Vagina (tissue), 2 donors: ENCODE results near the gene LYPD4. TPM values are rescaled to one million over a fixed set of nuclear protein-coding genes. Genes with fewer than 3 reads are reported as not detected.
"Not testable (repeated sequence)": the region's sequence is repeated elsewhere in the genome, so short reads cannot be mapped to it uniquely, and the experiment has no call there.

Source experiments
- DNase-seq, 2 donors: peaks; one replicate each; pipeline ENCODE4 v3.0.0-alpha.2; 2017; ENCODE audit errors: extremely low spot score in 2 of 2
- H3K27ac ChIP-seq: fragments of 200-600 bp; sonication (generic); one replicate; pipeline ENCODE4 v1.5.1; 2019
- H3K27me3 ChIP-seq: fragments of 200-600 bp; sonication (generic); one replicate; pipeline ENCODE4 v1.5.1; 2019
- H3K36me3 ChIP-seq, 2 donors: fragments of 200-600 bp; sonication (generic); one replicate each; pipeline ENCODE4 v1.5.1; 2017 to 2019
- H3K4me1 ChIP-seq: fragments of 200-600 bp; sonication (generic); one replicate; pipeline ENCODE4 v1.5.1; 2019
- H3K4me3 ChIP-seq, 2 donors: fragments of 200-600 bp; sonication (generic); 1 replicate in 1 of 2; 2 replicates in 1 of 2; pipeline ENCODE4 v1.5.1; 2016 to 2019
- H3K9me3 ChIP-seq: fragments of 200-600 bp; sonication (generic); one replicate; pipeline ENCODE4 v1.5.1; 2019
- POLR2A ChIP-seq, 2 donors: fragments of 450-650 bp; IDR thresholded peaks; one replicate each; pipeline ENCODE4 v1.6.1; 2017; ENCODE audit warnings: antibody characterized with exemption in 2 of 2, mild to moderate bottlenecking in 2 of 2, moderate library complexity in 2 of 2
- POLR2AphosphoS5 ChIP-seq, 2 donors: sonication (generic); formaldehyde crosslinking; IDR thresholded peaks; one replicate each; pipeline ENCODE4 v1.9.0; 2017; ENCODE audit warnings: antibody characterized with exemption in 2 of 2, mild to moderate bottlenecking in 2 of 2, low read depth in 1 of 2; ENCODE audit not compliant: insufficient read depth in 1 of 2
- intact Hi-C: fragments of 100-400 bp; cut with DNase I; formaldehyde crosslinking; loops from one replicate; pipeline ENCODE4 v1.15.1; 2023
- total RNA-seq: library from RNA; depleted of rRNA; stranded (reverse); fragments of >200 nt; gene quantifications from one replicate; pipeline ENCODE4 v1.2.3, GENCODE V29; 2016
- TF ChIP-seq, protein P1 (sequence below), 3 experiments: fragments of 450-650 bp in 2 of 3; fragments of 200-600 bp in 1 of 3; sonication (generic) in 1 of 3; IDR thresholded peaks; one replicate each; pipeline ENCODE4 v1.5.1; 2017 to 2019; ENCODE audit warnings: antibody characterized with exemption in 3 of 3, mild to moderate bottlenecking in 2 of 3, moderate library complexity in 2 of 3

Gene LYPD4
- total RNA-seq, 1 donor from 2014 or later: not detected

- no peak for DNase-seq
- peaks cover 8% of the 10 kb centered on the region for H3K4me1 ChIP-seq
- H3K36me3 ChIP-seq: no peaks in the 10 kb centered on the region
- H3K4me3 ChIP-seq: no peak overlapping the region
- intact Hi-C loops: no loop called here
- H3K9me3 ChIP-seq: no peaks in the 10 kb centered on the region
- H3K27me3 ChIP-seq: no peaks in the 10 kb centered on the region
- H3K27ac ChIP-seq: no peak overlapping the region
- TF ChIP-seq POLR2AphosphoS5 (IDR thresholded peaks at IDR 0.05; ENCODE audit: insufficient read depth in 1 of 2, low read depth in 1 of 2): no peak
- TF ChIP-seq POLR2A (IDR thresholded peaks at IDR 0.05): no peak
- TF ChIP-seq, protein P1, sequence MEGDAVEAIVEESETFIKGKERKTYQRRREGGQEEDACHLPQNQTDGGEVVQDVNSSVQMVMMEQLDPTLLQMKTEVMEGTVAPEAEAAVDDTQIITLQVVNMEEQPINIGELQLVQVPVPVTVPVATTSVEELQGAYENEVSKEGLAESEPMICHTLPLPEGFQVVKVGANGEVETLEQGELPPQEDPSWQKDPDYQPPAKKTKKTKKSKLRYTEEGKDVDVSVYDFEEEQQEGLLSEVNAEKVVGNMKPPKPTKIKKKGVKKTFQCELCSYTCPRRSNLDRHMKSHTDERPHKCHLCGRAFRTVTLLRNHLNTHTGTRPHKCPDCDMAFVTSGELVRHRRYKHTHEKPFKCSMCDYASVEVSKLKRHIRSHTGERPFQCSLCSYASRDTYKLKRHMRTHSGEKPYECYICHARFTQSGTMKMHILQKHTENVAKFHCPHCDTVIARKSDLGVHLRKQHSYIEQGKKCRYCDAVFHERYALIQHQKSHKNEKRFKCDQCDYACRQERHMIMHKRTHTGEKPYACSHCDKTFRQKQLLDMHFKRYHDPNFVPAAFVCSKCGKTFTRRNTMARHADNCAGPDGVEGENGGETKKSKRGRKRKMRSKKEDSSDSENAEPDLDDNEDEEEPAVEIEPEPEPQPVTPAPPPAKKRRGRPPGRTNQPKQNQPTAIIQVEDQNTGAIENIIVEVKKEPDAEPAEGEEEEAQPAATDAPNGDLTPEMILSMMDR (IDR thresholded peaks at IDR 0.05): no peak
Observed at GRCh38 chr19:41879080-41879479, 34.6 kb upstream of the LYPD4 start.

DNA sequence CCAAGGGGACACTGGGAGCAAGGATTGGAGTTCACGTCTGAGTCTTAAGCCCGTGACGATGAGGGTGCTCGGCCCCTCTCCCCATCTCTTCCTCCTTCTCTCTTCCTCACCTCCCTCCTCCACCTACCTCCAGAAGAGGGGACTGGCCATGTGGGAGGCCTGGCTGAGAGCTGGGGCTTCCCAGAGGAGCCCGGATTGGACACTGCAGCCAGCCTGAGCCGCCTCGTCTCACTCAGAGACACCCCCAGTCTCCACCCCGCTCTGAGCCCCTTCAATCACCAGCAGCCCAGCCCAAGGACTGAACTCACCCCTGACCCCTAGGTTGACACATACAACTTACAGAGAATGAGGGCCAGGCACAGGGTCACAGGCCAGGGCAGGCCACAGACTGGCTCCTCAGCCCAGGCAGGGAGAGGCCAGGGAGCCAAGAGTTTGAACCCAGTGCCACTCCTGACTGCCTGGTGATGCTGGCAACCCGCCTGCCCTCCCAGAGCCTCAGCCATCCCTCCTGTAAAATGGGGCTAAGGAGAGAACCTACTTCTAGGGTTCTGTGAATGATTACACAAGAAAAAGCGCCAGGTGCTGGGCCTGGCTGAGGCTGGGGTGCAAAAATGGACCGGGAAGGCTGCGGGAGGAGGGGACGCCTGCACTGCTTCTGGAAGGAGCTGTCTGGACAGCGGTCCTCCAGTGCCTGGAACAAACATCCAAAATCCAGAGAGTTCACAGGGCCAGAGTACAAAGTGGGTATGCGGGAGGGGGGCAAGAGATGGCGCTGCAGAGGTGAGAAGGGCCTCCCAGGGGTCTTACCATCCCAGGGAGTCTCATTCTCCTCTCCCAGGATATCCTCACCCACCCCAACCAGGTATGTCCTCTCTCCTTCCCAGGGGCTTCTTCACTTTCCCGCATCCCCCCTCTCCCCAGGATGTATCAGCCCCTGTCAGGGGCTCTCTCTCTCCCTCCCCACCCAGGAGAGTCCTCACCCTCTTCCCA lies 33.7 kb upstream of the LYPD4 start:
- H3K4me3 ChIP-seq: no peak overlapping the region
- H3K27ac ChIP-seq: no peak overlapping the region
- H3K9me3 ChIP-seq: no peaks in the 10 kb centered on the region
- no peak for TF ChIP-seq POLR2AphosphoS5 (IDR thresholded peaks at IDR 0.05; ENCODE audit: insufficient read depth in 1 of 2, low read depth in 1 of 2)
- TF ChIP-seq, protein P1 (IDR thresholded peaks at IDR 0.05): no peak
- TF ChIP-seq POLR2A (IDR thresholded peaks at IDR 0.05): no peak
- H3K27me3 ChIP-seq: no peaks in the 10 kb centered on the region
- peaks cover 8% of the 10 kb centered on the region for H3K4me1 ChIP-seq
- intact Hi-C loops: no loop called here
- no peak for DNase-seq
- H3K36me3 ChIP-seq: no peaks in the 10 kb centered on the region

- H3K27ac ChIP-seq: no peak within 1 kb of the TSS
Observed at GRCh38 chr19:41876847-41877832, 32.7 kb upstream of the LYPD4 start, which contains the start of gene CD79A. Gene CD79A (plus strand): TSS chr19:41877279. CDS start chr19:41877305, 26 bp downstream.

GRCh38 chr19:41875973-41876372 lies 31.5 kb upstream of the LYPD4 start:
- H3K27me3 ChIP-seq, H3K4me1 ChIP-seq, DNase-seq, H3K27ac ChIP-seq, H3K4me3 ChIP-seq, intact Hi-C loops, H3K9me3 ChIP-seq: not testable (repeated sequence)
- peaks cover 0 to 10% of the 10 kb centered on the region in 2 donors for H3K36me3 ChIP-seq

More at GRCh38 chr19:41876847-41877832, 32.7 kb upstream of the LYPD4 start, which contains the start of gene CD79A:
- Histone ChIP-seq H3K36me3 (no peaks in the 10 kb centered on the region), H3K4me3 (no peak within 1 kb of the TSS), H3K9me3 (no peaks in the 10 kb centered on the region), H3K4me1 (peaks cover 3% of the 10 kb centered on the region), H3K27me3 (no peaks in the 10 kb centered on the region)
- intact Hi-C loops: no loop called here
- TF ChIP-seq, protein P1 (IDR thresholded peaks at IDR 0.05): no peak
- TF ChIP-seq POLR2A (IDR thresholded peaks at IDR 0.05) (no peak), POLR2AphosphoS5 (IDR thresholded peaks at IDR 0.05; ENCODE audit: insufficient read depth in 1 of 2, low read depth in 1 of 2) (no peak)
- no peak for DNase-seq
